MM.1S (cell line): Measurements from ENCODE around the gene RCN1.
"Not testable (repeated sequence)": the region's sequence is repeated elsewhere in the genome, so short reads cannot be mapped to it uniquely, and the experiment has no call there.

Experiments used
- EZH2 ChIP-seq: fragments of 300-600 bp; sonication (generic); optimal IDR thresholded peaks from 2 replicates; pipeline ENCODE3; 2017; ENCODE audit warnings: low read depth, mild to moderate bottlenecking, antibody characterized with exemption, low read length, mixed read lengths
- TF ChIP-seq, protein P1 (sequence below): fragments of 300-600 bp; sonication (generic); IDR thresholded peaks from 2 replicates; pipeline ENCODE4 v1.5.1; 2016; ENCODE audit warnings: antibody characterized with exemption, low read length, mixed read lengths

DNA sequence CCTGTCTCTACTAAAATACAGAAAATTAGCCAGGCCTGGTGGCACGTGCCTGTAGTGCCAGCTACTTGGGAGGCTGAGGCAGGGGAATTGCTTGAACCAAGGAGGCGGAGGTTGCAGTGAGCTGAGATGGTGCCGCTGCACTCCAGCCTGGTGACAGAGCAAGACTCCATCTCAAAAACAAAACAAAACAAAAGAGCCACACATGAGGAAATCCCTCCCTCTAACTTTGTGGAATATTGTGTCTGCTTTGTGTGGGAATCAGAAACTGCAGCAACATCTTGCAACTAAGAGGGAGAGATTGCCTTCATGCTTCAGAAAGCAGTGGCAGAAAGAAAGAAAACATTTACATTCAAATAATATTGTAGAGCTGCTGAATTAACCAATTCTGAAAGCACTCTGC is 27.8 kb upstream of the RCN1 start:
- TF ChIP-seq EZH2, result not testable (repeated sequence)
- TF ChIP-seq, protein P1, sequence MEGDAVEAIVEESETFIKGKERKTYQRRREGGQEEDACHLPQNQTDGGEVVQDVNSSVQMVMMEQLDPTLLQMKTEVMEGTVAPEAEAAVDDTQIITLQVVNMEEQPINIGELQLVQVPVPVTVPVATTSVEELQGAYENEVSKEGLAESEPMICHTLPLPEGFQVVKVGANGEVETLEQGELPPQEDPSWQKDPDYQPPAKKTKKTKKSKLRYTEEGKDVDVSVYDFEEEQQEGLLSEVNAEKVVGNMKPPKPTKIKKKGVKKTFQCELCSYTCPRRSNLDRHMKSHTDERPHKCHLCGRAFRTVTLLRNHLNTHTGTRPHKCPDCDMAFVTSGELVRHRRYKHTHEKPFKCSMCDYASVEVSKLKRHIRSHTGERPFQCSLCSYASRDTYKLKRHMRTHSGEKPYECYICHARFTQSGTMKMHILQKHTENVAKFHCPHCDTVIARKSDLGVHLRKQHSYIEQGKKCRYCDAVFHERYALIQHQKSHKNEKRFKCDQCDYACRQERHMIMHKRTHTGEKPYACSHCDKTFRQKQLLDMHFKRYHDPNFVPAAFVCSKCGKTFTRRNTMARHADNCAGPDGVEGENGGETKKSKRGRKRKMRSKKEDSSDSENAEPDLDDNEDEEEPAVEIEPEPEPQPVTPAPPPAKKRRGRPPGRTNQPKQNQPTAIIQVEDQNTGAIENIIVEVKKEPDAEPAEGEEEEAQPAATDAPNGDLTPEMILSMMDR, result not testable (repeated sequence)
